ENCODE results near the gene PDE4D.
"Not testable (repeated sequence)": the region's sequence is repeated elsewhere in the genome, so short reads cannot be mapped to it uniquely, and the experiment has no call there.

The PDE4D gene

DNA sequence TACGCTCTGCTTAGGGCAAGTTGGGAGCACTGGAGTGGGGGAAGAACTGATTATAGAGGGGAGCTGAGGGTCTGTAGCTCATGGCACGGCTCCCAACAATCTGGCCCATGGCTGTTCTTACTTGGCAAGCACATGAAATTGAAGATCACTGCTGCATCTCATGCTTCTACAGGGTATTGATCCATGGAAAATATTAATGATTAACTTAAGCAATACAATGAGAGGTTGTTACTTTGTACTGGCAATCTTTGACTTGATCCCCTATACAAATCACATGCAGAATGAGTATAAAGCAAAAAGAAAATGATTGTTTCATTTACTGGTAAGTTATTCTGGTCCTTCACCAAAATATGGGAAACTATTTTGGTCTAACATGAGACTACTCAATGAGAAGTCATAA lies 481.1 kb downstream of the PDE4D start:
- Histone ChIP-seq H3K4me1 (no peaks in the 10 kb centered on the region), H3K9me3 (0 out of 2 replicates have a peak, but pooled peaks cover 4% of the 10 kb centered on the region), H3K27me3 (no peaks in the 10 kb centered on the region), H3K36me3 (no peaks in the 10 kb centered on the region), H3K4me3 (ENCODE audit: low read depth, low read length) (no peak overlapping the region)
- TF ChIP-seq, protein P1, sequence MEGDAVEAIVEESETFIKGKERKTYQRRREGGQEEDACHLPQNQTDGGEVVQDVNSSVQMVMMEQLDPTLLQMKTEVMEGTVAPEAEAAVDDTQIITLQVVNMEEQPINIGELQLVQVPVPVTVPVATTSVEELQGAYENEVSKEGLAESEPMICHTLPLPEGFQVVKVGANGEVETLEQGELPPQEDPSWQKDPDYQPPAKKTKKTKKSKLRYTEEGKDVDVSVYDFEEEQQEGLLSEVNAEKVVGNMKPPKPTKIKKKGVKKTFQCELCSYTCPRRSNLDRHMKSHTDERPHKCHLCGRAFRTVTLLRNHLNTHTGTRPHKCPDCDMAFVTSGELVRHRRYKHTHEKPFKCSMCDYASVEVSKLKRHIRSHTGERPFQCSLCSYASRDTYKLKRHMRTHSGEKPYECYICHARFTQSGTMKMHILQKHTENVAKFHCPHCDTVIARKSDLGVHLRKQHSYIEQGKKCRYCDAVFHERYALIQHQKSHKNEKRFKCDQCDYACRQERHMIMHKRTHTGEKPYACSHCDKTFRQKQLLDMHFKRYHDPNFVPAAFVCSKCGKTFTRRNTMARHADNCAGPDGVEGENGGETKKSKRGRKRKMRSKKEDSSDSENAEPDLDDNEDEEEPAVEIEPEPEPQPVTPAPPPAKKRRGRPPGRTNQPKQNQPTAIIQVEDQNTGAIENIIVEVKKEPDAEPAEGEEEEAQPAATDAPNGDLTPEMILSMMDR (IDR thresholded peaks at IDR 0.05; ENCODE audit: low read depth, low read length): no peak
- no peak for DNase-seq

DNA sequence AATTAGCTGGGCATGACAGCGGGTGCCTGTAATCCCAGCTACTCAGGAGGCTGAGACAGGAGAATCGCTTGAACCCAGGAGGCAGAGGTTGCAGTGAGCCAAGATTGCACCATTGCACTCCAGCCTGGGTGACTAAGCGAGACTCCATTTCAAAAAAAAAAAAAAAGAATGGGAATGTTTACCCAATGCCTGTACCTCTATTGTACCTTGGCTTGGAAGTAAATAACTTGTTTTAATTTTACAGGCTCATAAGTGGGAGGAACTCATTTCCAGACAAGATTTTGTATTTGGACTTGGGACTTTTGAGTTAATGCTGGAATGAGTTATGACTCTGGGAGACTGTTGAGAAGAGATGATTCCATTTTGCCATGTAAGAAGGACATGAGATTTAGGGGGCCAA lies 484.5 kb downstream of the PDE4D start:
- not testable (repeated sequence) for H3K36me3 ChIP-seq; H3K4me1 ChIP-seq; H3K9me3 ChIP-seq; H3K27me3 ChIP-seq; DNase-seq; H3K4me3 ChIP-seq (ENCODE audit: low read depth, low read length)

DNA sequence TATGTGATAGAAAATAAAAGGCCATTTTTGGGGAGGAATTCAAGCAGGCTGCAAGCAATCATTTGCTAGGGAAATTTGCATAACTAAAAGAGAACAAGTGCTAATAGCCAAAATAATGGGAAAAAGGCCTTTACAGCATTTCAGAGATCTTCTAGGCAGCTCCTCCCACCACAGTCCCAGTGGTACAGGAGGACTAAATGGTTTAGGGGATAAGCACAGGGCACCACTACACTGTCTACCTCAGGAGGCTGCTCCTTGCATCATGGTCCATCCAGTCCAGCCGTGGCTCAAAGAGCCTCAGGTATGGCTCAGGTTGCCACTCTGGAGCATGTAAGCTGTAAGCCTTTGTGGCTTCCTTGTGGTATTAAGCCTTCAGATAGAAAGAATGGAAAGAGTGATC lies 485.6 kb downstream of the PDE4D start:
- no peaks in the 10 kb centered on the region for H3K27me3 ChIP-seq
- no peak for DNase-seq
- H3K9me3 ChIP-seq: 0 out of 2 replicates have a peak, but pooled peaks cover 4% of the 10 kb centered on the region
- no peaks in the 10 kb centered on the region for H3K36me3 ChIP-seq
- TF ChIP-seq, protein P1 (IDR thresholded peaks at IDR 0.05; ENCODE audit: low read depth, low read length): no peak
- H3K4me3 ChIP-seq (ENCODE audit: low read depth, low read length): no peak overlapping the region
- H3K4me1 ChIP-seq: no peaks in the 10 kb centered on the region

DNA sequence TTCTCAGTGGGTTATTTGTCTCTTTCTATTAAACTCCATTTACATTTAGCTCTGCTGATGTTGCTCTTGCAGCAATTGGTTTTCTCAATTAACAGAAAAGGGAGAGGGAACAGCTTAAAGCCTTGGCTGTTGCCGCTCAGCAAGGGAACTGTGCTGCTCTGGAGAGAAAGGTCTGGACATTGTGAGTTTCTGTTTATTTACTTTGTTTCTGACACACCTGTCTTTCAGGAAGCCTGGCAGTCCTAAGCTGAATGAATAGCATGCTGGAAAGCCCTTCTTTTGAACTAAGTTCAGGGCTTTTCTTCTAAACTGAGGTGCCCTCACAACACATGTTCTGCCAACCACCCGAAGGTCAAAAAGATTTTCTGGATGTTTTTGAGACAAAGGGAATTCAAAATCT lies 491.9 kb downstream of the PDE4D start:
- Histone ChIP-seq H3K36me3 (no peaks in the 10 kb centered on the region), H3K4me1 (no peaks in the 10 kb centered on the region), H3K4me3 (ENCODE audit: low read depth, low read length) (no peak overlapping the region), H3K27me3 (no peaks in the 10 kb centered on the region), H3K9me3 (no peaks in the 10 kb centered on the region)
- DNase-seq: no peak
- TF ChIP-seq, protein P1 (IDR thresholded peaks at IDR 0.05; ENCODE audit: low read depth, low read length): no peak

DNA sequence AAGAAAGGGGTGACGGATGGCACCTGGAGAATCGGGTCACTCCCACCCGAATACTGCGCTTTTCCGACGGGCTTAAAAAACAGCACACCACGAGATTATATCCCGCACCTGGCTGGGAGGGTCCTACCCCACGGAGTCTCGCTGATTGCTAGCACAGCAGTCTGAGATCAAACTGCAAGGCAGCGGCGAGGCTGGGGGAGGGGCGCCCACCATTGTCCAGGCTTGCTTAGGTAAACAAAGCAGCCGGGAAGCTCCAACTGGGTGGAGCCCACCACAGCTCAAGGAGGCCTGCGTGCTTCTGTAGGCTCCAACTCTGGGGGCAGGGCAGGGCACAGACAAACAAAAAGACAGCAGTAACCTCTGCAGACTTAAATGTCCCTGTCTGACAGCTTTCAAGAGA lies 498.6 kb downstream of the PDE4D start:
- H3K9me3 ChIP-seq; H3K4me3 ChIP-seq (ENCODE audit: low read depth, low read length): not testable (repeated sequence)

DNA sequence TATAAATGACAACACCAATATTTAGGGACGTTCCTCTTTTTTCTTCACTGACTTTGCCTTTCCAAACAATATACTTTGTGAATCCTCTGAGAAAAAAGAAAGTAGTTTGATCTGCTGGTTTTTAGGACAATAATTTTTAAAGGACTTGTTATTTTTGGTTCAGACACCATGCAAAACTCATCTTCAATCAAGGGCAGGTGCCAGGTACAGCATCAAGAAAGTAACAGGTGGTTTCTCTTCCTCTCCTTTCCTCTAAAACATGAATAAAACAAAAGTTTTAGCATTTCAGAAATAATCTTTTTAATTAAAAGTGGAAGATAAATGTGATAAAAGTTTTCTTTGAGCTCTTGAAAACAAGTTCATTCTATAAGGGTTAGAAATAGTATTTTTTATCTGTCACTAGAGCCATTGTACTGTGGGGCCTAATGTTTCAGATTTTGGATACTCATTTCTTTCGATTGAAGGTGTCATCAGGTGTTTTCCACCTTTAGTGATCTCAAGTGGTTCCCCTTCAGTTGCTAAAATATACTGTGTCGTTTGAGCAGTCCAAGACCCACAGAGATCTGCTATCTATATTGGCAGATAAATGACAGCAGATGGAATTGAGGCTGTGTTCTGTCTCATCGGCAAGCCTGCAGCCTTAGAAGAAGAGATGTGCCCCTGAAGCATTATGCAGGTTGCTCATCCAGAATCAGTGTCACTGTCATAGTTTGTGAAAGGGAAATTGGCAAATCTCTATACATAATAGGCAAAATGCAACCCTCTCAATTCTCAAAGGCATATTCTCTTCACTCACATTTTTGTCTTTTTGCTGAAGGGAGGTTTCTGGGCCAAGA lies 499.7 kb downstream of the PDE4D start:
- Histone ChIP-seq H3K4me3 (ENCODE audit: low read depth, low read length) (no peak overlapping the region), H3K27me3 (no peaks in the 10 kb centered on the region), H3K36me3 (no peaks in the 10 kb centered on the region), H3K9me3 (no peaks in the 10 kb centered on the region), H3K4me1 (no peaks in the 10 kb centered on the region; the same call in 1 of the 2 replicates)
- TF ChIP-seq, protein P1 (IDR thresholded peaks at IDR 0.05; ENCODE audit: low read depth, low read length): no peak
- DNase-seq: no peak

More for the DNA sequence above, 498.6 kb downstream of the PDE4D start:
- not testable (repeated sequence) for H3K36me3 ChIP-seq, DNase-seq, H3K4me1 ChIP-seq, H3K27me3 ChIP-seq

DNA sequence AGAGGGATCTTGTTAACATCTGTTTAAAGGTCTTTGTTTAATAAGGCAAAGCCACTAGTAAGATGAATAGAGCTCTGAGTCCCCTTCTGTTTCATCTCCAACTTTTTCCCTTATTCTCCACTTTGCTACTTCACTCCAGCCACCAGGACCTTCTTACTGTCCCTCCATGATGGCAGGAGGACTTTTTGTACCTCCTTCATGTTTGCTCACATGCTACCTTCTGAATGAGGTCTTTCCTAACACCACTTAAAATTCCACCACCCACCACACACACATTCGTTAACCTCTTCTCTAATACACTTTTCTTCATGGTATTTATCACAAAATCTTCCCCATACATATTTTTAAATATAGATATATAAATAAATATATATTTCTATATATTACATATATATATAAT lies 501.9 kb downstream of the PDE4D start:
- Histone ChIP-seq H3K9me3 (no peaks in the 10 kb centered on the region), H3K4me3 (ENCODE audit: low read depth, low read length) (no peak overlapping the region), H3K4me1 (no peaks in the 10 kb centered on the region; the same call in 1 of the 2 replicates), H3K36me3 (no peaks in the 10 kb centered on the region), H3K27me3 (no peaks in the 10 kb centered on the region; the same call in 1 of the 2 replicates)
- TF ChIP-seq, protein P1 (IDR thresholded peaks at IDR 0.05; ENCODE audit: low read depth, low read length): no peak
- DNase-seq: no peak

Data from BE2C (cell line).